Left colon (tissue), 2 donors: Measurements from ENCODE around the gene CAV1. TPM values are rescaled to one million over a fixed set of nuclear protein-coding genes. Genes with fewer than 3 reads are reported as not detected.

Experiments
- ATAC-seq: fragments of 200-7000 bp; cut with Tn5 transposase; one replicate; pipeline ENCODE4 v1.9.1; 2020; ENCODE audit warnings: mild to moderate bottlenecking, moderate library complexity
- DNase-seq, 2 donors: peaks; one replicate each; pipeline ENCODE4 v3.0.0-alpha.2; 2020
- intact Hi-C, 2 donors: fragments of 100-400 bp; cut with DNase I in 1 of 2; cut with micrococcal nuclease in 1 of 2; formaldehyde crosslinking; loops; one replicate each; pipeline versions ENCODE4 v1.11.2 to v1.14.0; 2022; cut with DNase I, micrococcal nuclease
- total RNA-seq, 2 donors: library from RNA; stranded (reverse); fragmentation: NEBNext Ultra II Directional; extraction: Animal tissue kit (Norgen Biotek cat#: 25700); gene quantifications; one replicate each; pipeline ENCODE4 v1.2.1, GENCODE V29; 2021
- donor health status: DM: no; HTN: no; CAD: no.
- donor health status: DM: yes; HTN: yes; CAD: no.

The CAV1 gene
- total RNA-seq, 2 donors from 2014 or later: 15.7 to 74.1 TPM

DNA sequence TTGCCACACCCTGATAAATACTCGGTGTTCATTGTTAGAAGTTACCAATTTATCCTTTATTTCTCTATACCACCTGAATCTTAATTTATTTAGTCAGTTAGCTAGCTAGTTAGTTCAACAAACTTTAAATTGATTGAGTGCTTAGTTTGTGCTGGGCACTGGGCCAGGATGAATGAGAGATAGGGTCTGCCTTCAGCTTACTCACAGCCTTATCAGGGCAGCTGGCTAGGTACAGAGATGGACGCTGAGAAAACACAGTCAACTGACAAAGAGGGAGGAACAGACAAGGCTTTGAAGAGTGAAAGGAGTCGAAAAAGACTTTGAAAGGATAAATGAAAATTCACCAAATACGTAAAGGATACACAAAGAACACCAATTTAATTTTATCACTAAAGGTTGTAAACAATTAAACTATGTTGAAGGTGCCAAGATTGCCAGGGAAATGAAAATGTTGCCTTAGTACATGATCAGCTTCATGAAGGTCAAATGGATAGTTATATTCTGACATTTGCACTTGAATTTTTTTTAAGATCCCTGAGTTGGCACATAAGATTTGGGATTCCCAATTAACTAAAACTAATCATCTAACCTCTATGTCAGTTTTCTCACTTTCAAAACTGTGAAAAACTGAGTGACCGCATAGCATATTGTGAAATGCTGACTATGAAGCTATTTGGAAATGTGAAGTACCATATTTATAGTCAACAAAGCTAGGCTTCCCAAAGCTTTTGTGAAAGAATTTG is 23.2 kb upstream of the CAV1 start:
- intact Hi-C loops: no loop called here
- no peak for ATAC-seq
- no peak for DNase-seq

GRCh38 chr7:116502201-116503096 is 22.4 kb upstream of the CAV1 start:
- no peak for DNase-seq

GRCh38 chr7:116503835-116504234 is 21.0 kb upstream of the CAV1 start:
- DNase-seq (no peak), ATAC-seq (no peak)
- intact Hi-C loops: no loop called here

More at GRCh38 chr7:116502201-116503096, 22.4 kb upstream of the CAV1 start:
- ATAC-seq: no peak
- intact Hi-C loops: no loop called here

DNA sequence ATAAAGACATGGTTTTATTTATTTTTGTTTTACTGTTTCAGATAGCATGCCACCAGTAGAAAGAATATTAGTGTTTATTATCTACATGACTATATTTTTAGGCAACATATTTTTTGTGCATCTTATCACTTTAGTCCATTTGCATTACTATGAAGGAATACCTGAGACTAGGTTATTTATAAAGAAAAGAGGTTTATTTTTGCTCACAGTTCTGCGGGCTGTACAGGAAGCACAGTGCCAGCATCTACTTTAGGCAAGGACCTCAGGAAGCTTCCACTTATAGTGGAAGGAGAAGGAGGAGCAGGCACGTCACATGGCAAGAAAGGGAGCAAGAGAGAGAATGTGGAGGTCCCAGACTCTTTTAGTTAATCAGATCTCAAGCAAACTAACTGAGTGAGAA is 19.6 kb upstream of the CAV1 start:
- intact Hi-C loops: no loop called here
- ATAC-seq: no peak
- DNase-seq: no peak

DNA sequence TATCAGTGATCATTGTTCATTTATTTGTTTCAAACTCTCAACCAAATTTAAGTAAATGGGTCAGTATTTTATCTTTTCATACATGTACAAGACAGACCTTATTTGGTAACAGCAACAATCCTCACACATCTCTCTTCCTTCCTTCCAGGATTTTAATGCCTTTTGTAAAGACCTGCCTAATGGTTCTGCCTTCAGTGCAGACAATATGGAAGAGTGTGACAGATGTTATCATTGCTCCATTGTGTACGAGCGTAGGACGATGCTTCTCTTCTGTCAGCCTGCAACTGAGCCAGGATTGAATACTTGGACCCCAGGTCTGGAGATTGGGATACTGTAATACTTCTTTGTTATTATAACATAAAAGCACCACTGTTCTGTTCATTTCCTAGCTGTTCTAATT is 19.0 kb upstream of the CAV1 start:
- intact Hi-C loops: no loop called here
- ATAC-seq: no peak
- no peak for DNase-seq

GRCh38 chr7:116509982-116510579 is 14.8 kb upstream of the CAV1 start:
- no peak for ATAC-seq
- intact Hi-C loops: no loop called here
- DNase-seq: no peak

DNA sequence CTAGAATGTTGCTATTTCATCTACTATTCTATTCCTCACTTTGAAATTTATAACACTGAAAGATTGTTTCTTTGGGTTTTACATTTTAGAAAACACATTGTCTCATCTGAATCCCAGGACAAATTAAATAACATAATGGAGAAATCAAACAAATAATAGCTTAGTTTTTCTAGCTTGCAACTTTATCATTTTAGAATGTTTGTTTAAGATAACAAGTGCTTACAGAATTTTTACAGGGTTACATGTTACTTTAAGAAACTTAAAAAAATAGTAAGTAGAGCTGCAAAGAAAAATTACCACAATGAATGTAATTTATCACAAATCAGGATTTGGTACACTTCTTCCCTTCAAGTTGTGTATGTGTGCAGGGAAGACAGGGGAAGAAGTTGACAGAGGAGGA is 14.0 kb upstream of the CAV1 start:
- intact Hi-C loops: no loop called here
- ATAC-seq: no peak
- DNase-seq: no peak

DNA sequence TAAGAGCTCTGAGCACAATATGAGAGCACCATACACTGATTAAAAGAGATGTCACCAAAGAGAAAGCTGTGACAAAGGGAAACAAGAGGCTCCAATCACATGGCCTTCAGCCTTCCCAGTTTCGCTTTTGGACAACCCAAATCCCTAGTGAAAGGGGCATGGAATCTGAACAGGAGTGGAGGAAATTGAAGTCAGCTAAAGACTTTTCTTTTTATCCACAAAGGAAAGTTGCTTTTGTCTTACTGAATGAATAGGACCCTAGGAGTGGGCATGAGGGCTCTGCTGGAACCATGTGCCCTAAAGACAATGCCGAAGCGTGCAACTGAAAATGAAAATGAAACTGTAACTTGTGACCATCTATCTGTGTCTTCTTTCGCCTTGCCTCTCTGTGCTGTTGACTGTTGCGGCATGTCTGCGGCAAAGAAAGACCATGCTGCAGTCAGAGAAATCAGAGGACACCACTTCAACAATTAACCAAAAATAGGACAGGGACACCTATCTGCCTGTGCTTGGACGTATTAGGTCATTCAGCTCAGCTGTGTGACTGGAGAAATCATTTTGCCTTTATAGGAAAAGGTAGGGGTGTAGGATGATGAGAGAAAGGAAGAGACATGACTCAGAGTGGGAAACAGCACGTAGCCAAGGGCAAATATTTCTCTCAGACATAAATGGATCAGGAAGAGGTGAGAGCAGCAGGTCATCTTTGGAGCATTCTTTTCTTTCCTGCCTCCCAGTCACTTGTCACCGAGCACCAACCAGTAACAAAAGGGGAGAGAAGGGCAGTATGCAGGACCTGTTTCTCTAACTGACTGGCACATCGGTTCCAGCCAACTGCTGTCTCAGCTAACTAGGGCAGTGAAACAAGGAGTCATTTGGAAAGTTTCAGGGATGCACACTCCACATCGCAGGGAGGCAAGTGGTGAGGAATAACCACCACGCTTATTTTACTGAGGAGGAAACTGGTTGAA is 13.0 kb upstream of the CAV1 start:
- ATAC-seq: peak; percentile 72
- DNase-seq: no peak
- intact Hi-C loops: no loop called here

- ATAC-seq (no peak), DNase-seq (no peak)
- intact Hi-C loops: no loop called here
Measured at GRCh38 chr7:116512520-116513188, 12.2 kb upstream of the CAV1 start.

GRCh38 chr7:116515584-116515983 is 9.3 kb upstream of the CAV1 start:
- ATAC-seq: no peak
- intact Hi-C loops: no loop called here
- no peak for DNase-seq

GRCh38 chr7:116516324-116516723 is 8.5 kb upstream of the CAV1 start:
- no peak for DNase-seq
- intact Hi-C loops: no loop called here
- no peak for ATAC-seq

GRCh38 chr7:116517626-116518025 is 7.2 kb upstream of the CAV1 start:
- ATAC-seq: no peak
- intact Hi-C loops: no loop called here

DNA sequence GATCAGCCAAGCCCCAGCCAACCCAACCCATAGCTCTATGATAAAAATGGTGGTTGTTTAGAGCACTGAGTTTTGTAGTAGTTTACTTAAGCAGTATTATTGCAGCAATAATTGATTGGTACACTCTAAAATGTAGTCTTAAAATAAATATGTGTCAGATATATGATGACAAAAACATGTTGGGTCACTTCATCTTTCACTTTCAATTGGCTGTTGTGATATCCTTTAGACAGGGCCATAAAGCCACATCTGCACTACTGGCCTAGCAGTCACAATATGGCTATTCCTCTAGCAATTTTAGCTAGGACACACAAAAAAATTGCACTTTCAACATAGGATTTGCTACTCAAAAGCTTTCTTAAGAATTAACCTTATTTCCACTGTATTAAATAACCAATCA is 5.9 kb upstream of the CAV1 start:
- intact Hi-C loops: no loop called here
- DNase-seq (no peak), ATAC-seq (no peak)

More at GRCh38 chr7:116517626-116518025, 7.2 kb upstream of the CAV1 start:
- DNase-seq: no peak

GRCh38 chr7:116521046-116521664 is 3.7 kb upstream of the CAV1 start:
- intact Hi-C loops: loop anchor here in 1 of 2 donors (10.0 kb wide), 2 partner anchors 64 to 166 kb away; no protein-coding TSS in a partner anchor
- no peak for DNase-seq
- ATAC-seq: no peak

DNA sequence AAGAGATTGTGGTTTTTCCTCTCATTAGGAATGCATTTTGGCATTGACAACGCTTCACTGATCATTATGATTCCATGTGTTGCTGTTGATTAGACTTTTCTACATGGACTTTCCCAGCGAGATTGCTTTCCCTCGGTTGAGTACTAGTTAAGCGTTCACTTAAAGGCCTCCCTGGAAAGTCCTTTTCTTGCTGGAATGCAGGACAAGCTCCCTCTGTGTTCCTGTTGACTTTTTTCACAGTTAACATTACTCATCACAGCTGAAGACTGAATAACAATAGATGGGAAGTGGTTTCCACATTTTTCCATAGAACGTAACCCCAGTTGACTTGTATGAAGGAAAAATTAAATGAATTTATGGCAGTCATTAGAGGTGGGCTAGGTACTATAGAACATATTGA is 2.6 kb upstream of the CAV1 start:
- DNase-seq (no peak), ATAC-seq (no peak)
- intact Hi-C loops: loop anchor here in 1 of 2 donors (10.0 kb wide), 2 partner anchors 63 to 167 kb away; no protein-coding TSS in a partner anchor

GRCh38 chr7:116524221-116524608 is 621 bp upstream of the CAV1 start:
- ATAC-seq (no peak), DNase-seq (no peak)
- intact Hi-C loops: loop anchor here in 1 of 2 donors (10.0 kb wide), 2 partner anchors 61 to 169 kb away; no protein-coding TSS in a partner anchor

GRCh38 chr7:116525298-116525912 is 569 bp downstream of the CAV1 start:
- DNase-seq: peak; percentile 31 to 39
- intact Hi-C loops: loop anchor here in 1 of 2 donors (5.0 to 10.0 kb wide), 3 partner anchors 59 to 253 kb away; no protein-coding TSS in a partner anchor
- peak; percentile 53 for ATAC-seq
